Measurements from ENCODE around the gene XYLT1. TPM values are rescaled to one million over a fixed set of nuclear protein-coding genes. Genes with fewer than 3 reads are reported as not detected.
"Not testable (repeated sequence)": the region's sequence is repeated elsewhere in the genome, so short reads cannot be mapped to it uniquely, and the experiment has no call there.

XYLT1 gene
- total RNA-seq, 1 donor from 2014 or later = 17.6 TPM

GRCh38 chr16:17308186-17308585, 162.6 kb downstream of the XYLT1 start:
- H3K36me3 Mint-ChIP-seq (ENCODE audit: low read depth) = no peaks in the 10 kb centered on the region
- TF ChIP-seq CTCF (IDR thresholded peaks at IDR 0.05) = no peak
- no peaks in the 10 kb centered on the region for H3K27me3 Mint-ChIP-seq (ENCODE audit: low read depth)
- no peak overlapping the region for H3K4me3 Mint-ChIP-seq (ENCODE audit: unreplicated experiment)
- no peak overlapping the region for H3K27ac Mint-ChIP-seq (ENCODE audit: unreplicated experiment)
- peaks cover 28% of the 10 kb centered on the region for H3K4me1 Mint-ChIP-seq (ENCODE audit: low read depth)
- no peak for DNase-seq (ENCODE audit: low spot score)
- no peaks in the 10 kb centered on the region for H3K9me3 Mint-ChIP-seq (ENCODE audit: low read depth)

GRCh38 chr16:17307504-17307903, 163.3 kb downstream of the XYLT1 start:
- TF ChIP-seq CTCF (IDR thresholded peaks at IDR 0.05) = no peak
- H3K9me3 Mint-ChIP-seq (ENCODE audit: low read depth) = no peaks in the 10 kb centered on the region
- no peak overlapping the region for H3K4me3 Mint-ChIP-seq (ENCODE audit: unreplicated experiment)
- peaks cover 23% of the 10 kb centered on the region for H3K4me1 Mint-ChIP-seq (ENCODE audit: low read depth)
- DNase-seq (ENCODE audit: low spot score) = no peak
- H3K27ac Mint-ChIP-seq (ENCODE audit: unreplicated experiment) = no peak overlapping the region
- H3K36me3 Mint-ChIP-seq (ENCODE audit: low read depth) = no peaks in the 10 kb centered on the region
- H3K27me3 Mint-ChIP-seq (ENCODE audit: low read depth) = no peaks in the 10 kb centered on the region

- peaks cover 18% of the 10 kb centered on the region for H3K4me1 Mint-ChIP-seq (ENCODE audit: low read depth)
Measured at GRCh38 chr16:17306745-17307144, 164.0 kb downstream of the XYLT1 start.

GRCh38 chr16:17306211-17306610, 164.5 kb downstream of the XYLT1 start:
- DNase-seq (ENCODE audit: low spot score); H3K36me3 Mint-ChIP-seq (ENCODE audit: low read depth); H3K9me3 Mint-ChIP-seq (ENCODE audit: low read depth); H3K27ac Mint-ChIP-seq (ENCODE audit: unreplicated experiment); H3K27me3 Mint-ChIP-seq (ENCODE audit: low read depth); H3K4me3 Mint-ChIP-seq (ENCODE audit: unreplicated experiment): not testable (repeated sequence)
- H3K4me1 Mint-ChIP-seq (ENCODE audit: low read depth) = peaks cover 15% of the 10 kb centered on the region

More at GRCh38 chr16:17306745-17307144, 164.0 kb downstream of the XYLT1 start:
- Mint-ChIP-seq H3K27ac (ENCODE audit: unreplicated experiment) (no peak overlapping the region), H3K4me3 (ENCODE audit: unreplicated experiment) (no peak overlapping the region), H3K9me3 (ENCODE audit: low read depth) (no peaks in the 10 kb centered on the region), H3K27me3 (ENCODE audit: low read depth) (no peaks in the 10 kb centered on the region), H3K36me3 (ENCODE audit: low read depth) (no peaks in the 10 kb centered on the region)
- DNase-seq (ENCODE audit: low spot score) = no peak
- TF ChIP-seq CTCF (IDR thresholded peaks at IDR 0.05) = no peak

GRCh38 chr16:17305694-17306093, 165.1 kb downstream of the XYLT1 start:
- no peaks in the 10 kb centered on the region for H3K36me3 Mint-ChIP-seq (ENCODE audit: low read depth)
- peaks cover 15% of the 10 kb centered on the region for H3K4me1 Mint-ChIP-seq (ENCODE audit: low read depth)
- no peak overlapping the region for H3K27ac Mint-ChIP-seq (ENCODE audit: unreplicated experiment)
- no peaks in the 10 kb centered on the region for H3K27me3 Mint-ChIP-seq (ENCODE audit: low read depth)
- DNase-seq (ENCODE audit: low spot score) = no peak
- no peak overlapping the region for H3K4me3 Mint-ChIP-seq (ENCODE audit: unreplicated experiment)
- TF ChIP-seq CTCF (IDR thresholded peaks at IDR 0.05) = no peak
- H3K9me3 Mint-ChIP-seq (ENCODE audit: low read depth) = no peaks in the 10 kb centered on the region

GRCh38 chr16:17304491-17305119, 166.2 kb downstream of the XYLT1 start:
- no peaks in the 10 kb centered on the region for H3K36me3 Mint-ChIP-seq (ENCODE audit: low read depth)
- no peak overlapping the region for H3K4me3 Mint-ChIP-seq (ENCODE audit: unreplicated experiment)
- H3K9me3 Mint-ChIP-seq (ENCODE audit: low read depth) = no peaks in the 10 kb centered on the region
- TF ChIP-seq CTCF (IDR thresholded peaks at IDR 0.05) = no peak
- peaks cover 20% of the 10 kb centered on the region for H3K4me1 Mint-ChIP-seq (ENCODE audit: low read depth)
- DNase-seq (ENCODE audit: low spot score) = no peak
- H3K27ac Mint-ChIP-seq (ENCODE audit: unreplicated experiment) = no peak overlapping the region
- H3K27me3 Mint-ChIP-seq (ENCODE audit: low read depth) = no peaks in the 10 kb centered on the region
